CD4-positive, alpha-beta T cell (primary cell): ENCODE measurements around the gene ENSA. TPM values are rescaled to one million over a fixed set of nuclear protein-coding genes. Genes with fewer than 3 reads are reported as not detected.
"Not testable (repeated sequence)": the region's sequence is repeated elsewhere in the genome, so short reads cannot be mapped to it uniquely, and the experiment has no call there.

Source experiments
- ATAC-seq: fragments of 200-7000 bp; cut with Tn5 transposase; one replicate; pipeline ENCODE4 v1.10.0; 2022; ENCODE audit warnings: mild to moderate bottlenecking; ENCODE audit not compliant: poor library complexity
- CTCF ChIA-PET: fragments of 350-600 bp; sonication (Branson Sonifier 250); formaldehyde crosslinking; loops from one replicate; lab custom pipeline; 2021; ENCODE audit warnings: antibody characterized with exemption, inconsistent platforms; lab: Charles Lee
- POLR2A ChIA-PET: fragments of 350-600 bp; sonication (Branson Sonifier 250); formaldehyde crosslinking; loops from one replicate; lab custom pipeline; 2021; ENCODE audit warnings: antibody characterized with exemption, inconsistent platforms; lab: Charles Lee
- DNase-seq, 14 experiments: peaks; one replicate each; pipeline ENCODE4 v3.0.0-alpha.2; 2013 to 2020; ENCODE audit warnings: mixed read lengths in 2 of 14
- H3K27ac ChIP-seq, 2 donors: one replicate each; pipeline versions ENCODE4 v1.5.1 to v1.7.0; 2013; ENCODE audit warnings: low read length in 2 of 2, low read depth in 1 of 2, mild to moderate bottlenecking in 1 of 2
- H3K27me3 ChIP-seq, 2 experiments: 1 replicate in 1 of 2; 2 replicates in 1 of 2; pipeline versions ENCODE4 v1.6.1 to v1.7.0; 2013; ENCODE audit warnings: low read length in 2 of 2, control low read depth in 1 of 2, mild to moderate bottlenecking in 1 of 2, moderate library complexity in 1 of 2; ENCODE audit not compliant: insufficient read depth in 2 of 2, control insufficient read depth in 1 of 2
- H3K36me3 ChIP-seq: one replicate; pipeline ENCODE4 v1.6.1; 2013; ENCODE audit warnings: low read length, control low read depth; ENCODE audit not compliant: insufficient read depth
- H3K4me1 ChIP-seq: one replicate; pipeline ENCODE4 v1.6.1; 2013; ENCODE audit warnings: low read length, control low read depth; ENCODE audit not compliant: insufficient read depth
- H3K4me3 ChIP-seq: one replicate; pipeline ENCODE4 v1.5.1; 2013; ENCODE audit warnings: mild to moderate bottlenecking, low read length, moderate library complexity
- H3K9me3 ChIP-seq, 2 experiments: 1 replicate in 1 of 2; 2 replicates in 1 of 2; pipeline versions ENCODE4 v1.6.1 to v1.7.0; 2013; ENCODE audit warnings: low read length in 2 of 2, mild to moderate bottlenecking in 2 of 2, control low read depth in 1 of 2, moderate library complexity in 1 of 2; ENCODE audit not compliant: control insufficient read depth in 1 of 2, insufficient read depth in 1 of 2
- H3K27ac Mint-ChIP-seq: one replicate; pipeline ENCODE4 v1.8.0; 2020; ENCODE audit warnings: mixed read lengths
- H3K27me3 Mint-ChIP-seq: one replicate; pipeline ENCODE4 v1.8.0; 2021; ENCODE audit warnings: mixed read lengths
- H3K36me3 Mint-ChIP-seq: one replicate; pipeline ENCODE4 v1.8.0; 2021; ENCODE audit warnings: low read depth, mixed read lengths
- H3K4me1 Mint-ChIP-seq: one replicate; pipeline ENCODE4 v1.8.0; 2021; ENCODE audit warnings: low read depth, mixed read lengths
- H3K4me3 Mint-ChIP-seq: one replicate; pipeline ENCODE4 v1.8.0; 2020; ENCODE audit warnings: mild to moderate bottlenecking, mixed read lengths
- H3K9me3 Mint-ChIP-seq: one replicate; pipeline ENCODE4 v1.8.0; 2020; ENCODE audit warnings: mixed read lengths
- CTCF ChIP-seq: fragments of 200-600 bp; IDR thresholded peaks from one replicate; pipeline ENCODE4 v1.8.0; 2022; ENCODE audit warnings: antibody characterized with exemption, mild to moderate bottlenecking
- intact Hi-C, 2 experiments: fragments of 100-400 bp; cut with DNase I in 1 of 2; cut with micrococcal nuclease in 1 of 2; formaldehyde crosslinking; loops; one replicate each; pipeline versions ENCODE4 v1.15.1 to v1.9.0; 2023 to 2025; cut with DNase I, micrococcal nuclease
- total RNA-seq, 174 experiments: library from RNA in 2 of 174; stranded (reverse) in 2 of 174; gene quantifications; one replicate each; pipeline ENCODE4 v1.2.3 and lab custom pipeline; 2021 to 2026

The ENSA gene
- total RNA-seq, 2 experiments from 2014 or later: 132 to 137 TPM

GRCh38 chr1:150624134-150624533, 5.3 kb downstream of the ENSA start:
- H3K4me3 ChIP-seq, H3K27ac Mint-ChIP-seq, H3K4me3 Mint-ChIP-seq, CTCF ChIA-PET, H3K9me3 ChIP-seq, DNase-seq, H3K9me3 Mint-ChIP-seq, H3K27ac ChIP-seq, ATAC-seq, H3K27me3 ChIP-seq, H3K27me3 Mint-ChIP-seq: not testable (repeated sequence)
- peaks cover 45% of the 10 kb centered on the region for H3K4me1 ChIP-seq
- intact Hi-C loops: loop anchor here in 1 of 2 experiments (5.0 to 10.0 kb wide), 2 partner anchors 162 to 531 kb away; partner anchors contain the start of gene TNFAIP8L2
- H3K36me3 ChIP-seq: peaks cover 68% of the 10 kb centered on the region
- POLR2A ChIA-PET: interaction anchor here (1.0 to 14.1 kb wide), 2 partner anchors 45 to 59 kb away, joined by 4 to 501 read pairs; partner anchors contain the start of gene MCL1
- Mint-ChIP-seq H3K4me1 (peaks cover 58% of the 10 kb centered on the region), H3K36me3 (peaks cover 80% of the 10 kb centered on the region)

- Mint-ChIP-seq H3K4me3 (no peak overlapping the region), H3K27me3 (no peaks in the 10 kb centered on the region), H3K4me1 (peaks cover 54% of the 10 kb centered on the region), H3K27ac (peak overlapping the region; percentile 73), H3K36me3 (peaks cover 75% of the 10 kb centered on the region), H3K9me3 (no peaks in the 10 kb centered on the region)
- Histone ChIP-seq H3K27ac (peak overlapping the region; percentile 23 to 38), H3K9me3 (no peaks in the 10 kb centered on the region), H3K27me3 (no peaks in the 10 kb centered on the region), H3K4me3 (no peak overlapping the region), H3K36me3 (peaks cover 73% of the 10 kb centered on the region), H3K4me1 (peaks cover 32% of the 10 kb centered on the region)
- DNase-seq (no peak), ATAC-seq (no peak)
- ChIA-PET POLR2A (interaction anchor here (0.6 to 14.1 kb wide), 3 partner anchors 20 to 58 kb away, joined by 3 to 501 read pairs (median 51); partner anchors contain the start of gene MCL1), CTCF (interaction anchor here (1.3 to 7.3 kb wide), 2 partner anchors 17 to 60 kb away, joined by 3 to 131 read pairs; no protein-coding TSS in a partner anchor)
- intact Hi-C loops: loop anchor here (1.0 to 10.0 kb wide), 3 partner anchors 43 to 532 kb away; partner anchors contain the start of genes MCL1 (in 1 of the 2) and TNFAIP8L2 (in 1 of the 2)
- no peak for TF ChIP-seq CTCF
Measured at GRCh38 chr1:150622303-150622975, 7.0 kb downstream of the ENSA start.

- Mint-ChIP-seq H3K27ac (peak overlapping the region; percentile 73), H3K36me3 (peaks cover 73% of the 10 kb centered on the region), H3K4me1 (peaks cover 60% of the 10 kb centered on the region), H3K9me3 (no peaks in the 10 kb centered on the region), H3K4me3 (peak overlapping the region; percentile 4), H3K27me3 (no peaks in the 10 kb centered on the region)
- ATAC-seq: peak; percentile 78
- POLR2A ChIA-PET: interaction anchor here (2.6 to 14.1 kb wide), 3 partner anchors 8 to 57 kb away, joined by 18 to 501 read pairs (median 51); partner anchors contain the start of genes ENSA and MCL1
- CTCF ChIA-PET: interaction anchor here (0.6 to 7.3 kb wide), 13 partner anchors 8 to 436 kb away, joined by 3 to 131 read pairs (median 5); partner anchors contain the start of genes ENSA and MCL1
- peak; percentile 67 for TF ChIP-seq CTCF
- Histone ChIP-seq H3K4me1 (peaks cover 30% of the 10 kb centered on the region), H3K9me3 (no peaks in the 10 kb centered on the region), H3K4me3 (no peak overlapping the region), H3K27me3 (no peaks in the 10 kb centered on the region), H3K27ac (peak overlapping the region; percentile 23 to 38), H3K36me3 (peaks cover 66% of the 10 kb centered on the region)
- DNase-seq: peak; percentile 45 to 85 (median 58)
- intact Hi-C loops: loop anchor here (1.0 to 10.0 kb wide), 6 partner anchors 10 to 533 kb away; partner anchors contain the start of genes MCL1 (in 1 of the 2) and TNFAIP8L2 (in 1 of the 2)
Measured at GRCh38 chr1:150621497-150622302, 7.7 kb downstream of the ENSA start.
